HG03175 (cell line): ENCODE data around the gene TNFRSF8.

Experiments
- ATAC-seq: cut with Tn5 transposase; IDR thresholded peaks from one replicate; pipeline ENCODE4 v1.9.1; 2021; ENCODE audit warnings: mild to moderate bottlenecking, moderate library complexity; ENCODE audit not compliant: unreplicated experiment

Gene TNFRSF8

DNA sequence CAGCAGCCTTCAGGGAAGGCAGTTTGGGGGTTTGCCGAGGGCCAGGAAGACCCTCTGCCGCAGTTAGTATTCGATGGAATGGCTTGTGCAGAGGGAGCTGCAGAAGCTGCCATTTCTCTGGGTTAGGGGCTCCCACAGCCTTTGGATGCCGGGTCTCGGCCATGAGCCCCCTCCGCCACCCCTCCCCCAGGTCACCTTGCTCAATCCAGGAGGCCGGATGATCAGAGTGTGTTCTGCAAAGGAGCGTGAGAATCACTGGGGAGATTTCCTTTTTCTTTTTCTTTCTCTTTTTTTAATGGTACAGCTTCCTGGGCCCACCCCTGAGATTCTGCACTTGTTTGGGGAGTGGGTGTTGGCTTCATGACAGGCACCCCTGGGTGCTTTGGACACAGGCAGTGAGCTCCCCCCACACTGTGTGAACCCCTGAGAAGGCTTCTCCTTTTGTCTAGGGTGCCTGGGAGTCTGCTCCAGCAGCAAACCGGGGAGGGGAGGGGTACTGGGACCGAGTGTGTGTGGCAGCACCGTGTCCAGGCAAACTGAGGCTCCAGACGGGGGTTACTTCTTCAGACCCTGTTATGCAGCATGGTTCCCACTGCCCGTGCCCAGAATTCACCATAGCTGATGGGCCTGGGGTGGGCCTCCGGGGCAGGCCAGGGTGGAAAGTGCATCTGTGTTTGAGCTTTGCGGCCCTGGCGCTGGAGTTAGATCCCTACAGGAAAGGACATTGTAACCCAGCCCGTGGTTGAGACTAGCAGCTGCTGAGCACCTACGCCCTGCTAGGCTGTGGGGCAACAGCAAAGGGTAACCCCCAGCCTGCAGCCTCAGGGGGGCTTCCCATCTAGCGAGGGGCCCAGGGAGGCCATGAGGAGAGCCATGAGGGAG lies 122.2 kb downstream of the TNFRSF8 start:
- ATAC-seq: no peak

DNA sequence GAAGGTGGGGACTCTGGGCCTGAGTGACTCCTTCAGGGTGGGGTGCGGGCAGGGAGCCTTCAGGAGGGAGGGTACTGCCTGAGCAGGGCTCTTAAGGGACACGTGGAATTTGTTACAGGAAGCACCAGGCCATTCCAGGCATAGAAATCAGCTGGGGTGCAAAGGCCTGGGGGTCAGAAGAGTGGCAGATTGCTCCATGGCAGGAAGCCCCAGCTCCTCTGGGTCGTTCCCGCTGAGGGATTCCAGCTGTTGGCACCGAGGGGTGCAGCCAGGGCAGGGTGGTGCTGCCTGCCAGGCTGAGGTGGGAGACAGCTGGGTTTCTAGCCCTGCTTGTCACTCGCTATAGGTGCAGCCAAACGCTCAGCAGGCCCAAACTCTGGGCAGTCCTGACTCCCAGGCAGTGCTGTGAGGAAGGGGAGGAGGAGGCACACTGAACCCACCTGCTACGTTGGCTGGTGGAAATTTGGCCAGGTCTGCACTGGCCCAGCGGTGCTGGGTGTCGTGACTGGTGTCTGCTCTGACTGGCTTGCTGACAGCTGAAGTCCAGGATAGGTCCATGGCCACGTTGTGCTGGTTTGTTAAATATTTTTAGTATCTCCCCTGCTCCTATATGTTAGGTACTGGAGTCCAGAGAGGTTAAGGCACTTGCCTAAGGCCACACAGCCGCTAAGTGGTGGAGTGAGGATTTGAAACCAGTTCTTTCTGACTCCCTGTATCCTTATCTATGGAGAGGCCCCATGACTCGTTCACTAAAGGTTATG lies 123.0 kb downstream of the TNFRSF8 start:
- ATAC-seq: no peak

DNA sequence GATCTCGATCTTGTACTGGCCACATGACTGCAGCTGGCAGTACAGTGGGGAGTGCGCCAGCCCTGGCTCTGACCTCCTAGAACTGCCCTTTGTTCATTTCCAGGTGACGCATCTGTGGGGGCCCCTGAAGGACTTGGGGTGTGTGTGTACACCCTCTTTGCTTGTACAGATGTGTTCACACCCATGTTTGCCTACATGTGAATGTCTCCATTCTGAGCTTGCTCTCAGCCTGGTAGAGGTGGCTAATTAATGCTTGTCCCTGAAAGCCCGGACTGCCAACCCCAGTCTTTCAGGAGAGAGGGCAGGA lies 123.5 kb downstream of the TNFRSF8 start:
- ATAC-seq: no peak

DNA sequence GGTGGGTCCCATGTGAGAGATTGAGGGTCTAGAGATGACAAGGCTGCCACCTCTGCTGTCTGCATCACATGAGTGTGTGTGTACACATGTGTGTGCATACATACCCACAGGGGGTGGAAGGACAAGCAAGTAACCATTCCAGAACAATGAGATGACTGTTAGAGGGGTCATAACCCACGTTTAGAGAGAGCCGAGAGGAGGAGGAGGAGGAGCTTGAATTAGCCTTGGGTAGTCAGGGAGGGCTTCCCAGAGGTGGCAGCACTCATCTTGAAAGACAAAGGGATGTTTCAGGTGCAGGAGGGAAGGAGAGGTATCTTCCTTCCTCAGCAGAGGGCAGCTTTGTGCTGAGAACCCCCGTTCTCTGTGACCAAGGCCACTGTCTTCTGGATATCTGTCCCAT lies 125.0 kb downstream of the TNFRSF8 start:
- no peak for ATAC-seq

DNA sequence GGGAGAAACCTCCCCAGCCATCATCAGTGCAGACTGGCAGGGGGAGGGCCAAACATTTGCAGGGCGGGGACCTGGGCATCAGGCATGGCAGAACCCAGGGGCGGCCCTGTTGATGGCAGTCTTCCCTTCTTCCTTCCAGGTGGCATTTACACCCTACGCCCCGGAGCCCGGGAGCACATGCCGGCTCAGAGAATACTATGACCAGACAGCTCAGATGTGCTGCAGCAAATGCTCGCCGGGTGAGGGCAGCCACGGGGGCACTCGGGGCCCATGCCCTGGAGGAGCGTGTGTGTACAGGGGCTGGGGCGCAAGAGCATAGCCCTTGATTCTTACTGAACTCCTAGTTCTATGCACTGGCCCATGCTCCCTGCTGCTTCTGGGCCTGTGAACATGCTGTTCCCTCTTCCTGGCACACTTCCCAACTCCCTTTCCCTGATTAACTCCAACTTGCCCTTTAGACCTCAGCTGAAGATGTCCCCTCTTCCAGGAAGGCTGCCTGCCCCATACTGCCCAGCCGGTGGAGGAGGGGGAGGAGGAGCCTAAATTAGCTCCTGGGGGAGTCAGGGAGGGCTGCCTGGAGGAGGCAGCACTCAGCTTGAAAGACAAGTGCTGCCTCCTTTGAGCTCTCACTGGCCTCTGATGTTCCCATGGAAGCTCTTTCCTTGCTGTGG lies 125.7 kb downstream of the TNFRSF8 start:
- no peak for ATAC-seq

DNA sequence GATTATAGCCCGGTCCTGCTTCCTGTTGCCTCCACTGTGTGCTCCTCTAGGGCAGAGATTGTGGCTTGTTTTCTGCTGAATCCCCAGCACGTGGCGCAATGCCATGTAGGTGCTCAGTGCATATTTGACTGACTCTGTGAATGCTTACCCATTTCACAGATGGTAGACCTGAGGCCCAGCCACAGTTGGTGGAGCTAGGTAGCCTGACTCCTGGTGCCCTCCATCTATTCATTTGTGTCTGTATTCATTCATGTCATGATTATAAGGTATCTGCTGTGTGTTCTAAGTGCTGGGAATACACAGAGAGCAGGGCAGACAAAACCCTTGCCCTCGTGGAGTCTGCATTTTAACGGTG lies 126.2 kb downstream of the TNFRSF8 start:
- no peak for ATAC-seq

DNA sequence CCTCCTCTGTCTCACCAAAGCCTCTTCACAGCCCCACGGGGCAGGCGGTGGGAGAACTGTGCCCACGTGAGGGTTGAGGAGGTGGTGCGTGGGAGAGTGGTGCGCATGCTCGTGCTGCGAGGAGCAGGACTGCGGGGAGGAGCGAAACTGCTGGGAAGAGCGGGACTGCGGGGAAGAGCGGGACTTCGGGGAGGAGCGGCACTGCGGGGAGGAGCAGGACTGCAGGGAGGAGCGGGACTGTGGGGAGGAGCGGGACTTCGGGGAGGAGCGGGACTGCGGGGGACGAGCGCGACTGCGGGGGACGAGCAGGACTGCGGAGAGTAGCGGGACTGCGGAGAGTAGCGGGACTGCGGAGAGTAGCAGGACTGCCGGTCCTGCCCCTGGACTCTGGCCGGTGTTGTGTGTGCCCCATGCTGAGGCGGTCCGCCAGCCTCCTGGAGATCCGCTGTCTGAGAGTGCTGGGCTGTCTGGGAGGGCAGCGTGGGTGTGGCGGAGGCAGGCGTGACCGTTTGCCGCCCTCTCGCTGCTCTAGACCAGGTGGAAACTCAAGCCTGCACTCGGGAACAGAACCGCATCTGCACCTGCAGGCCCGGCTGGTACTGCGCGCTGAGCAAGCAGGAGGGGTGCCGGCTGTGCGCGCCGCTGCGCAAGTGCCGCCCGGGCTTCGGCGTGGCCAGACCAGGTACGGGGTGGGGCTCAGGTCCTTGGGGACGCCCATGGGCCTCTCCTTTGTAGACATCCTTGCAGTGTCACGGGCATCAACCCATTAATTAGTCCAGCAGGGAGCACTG lies 128.3 kb downstream of the TNFRSF8 start:
- ATAC-seq: no peak
